Measurements from ENCODE around the gene CABP5. TPM values are rescaled to one million over a fixed set of nuclear protein-coding genes. Genes with fewer than 3 reads are reported as not detected.

CABP5 gene
- total RNA-seq, 1 donor from 2014 or later = not detected

DNA sequence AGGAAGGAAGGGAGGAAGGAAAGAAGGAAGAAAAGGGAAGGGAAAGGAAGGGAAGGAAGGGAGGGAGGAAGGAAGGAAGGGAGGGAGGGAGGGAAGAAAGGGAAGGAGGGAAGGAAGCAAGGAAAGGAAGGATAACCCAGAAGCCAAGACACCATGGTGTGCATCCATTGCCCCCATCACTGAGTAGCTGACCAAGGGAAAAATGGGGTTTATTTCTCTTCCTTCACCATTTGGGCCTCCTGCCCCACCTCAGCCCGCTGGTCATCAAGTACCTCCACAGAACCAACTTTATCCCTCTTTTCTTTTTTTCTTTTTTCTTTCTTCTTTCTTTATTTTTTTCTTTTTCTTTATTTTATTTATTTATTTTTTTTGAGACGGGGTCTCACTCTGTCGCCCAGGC, 20.4 kb downstream of the CABP5 start:
- no peak for DNase-seq
- no peaks in the 10 kb centered on the region for H3K4me1 ChIP-seq
- H3K27me3 ChIP-seq = peaks cover 17% of the 10 kb centered on the region
- H3K4me3 ChIP-seq = no peak overlapping the region
- no peak for ATAC-seq
- H3K9me3 ChIP-seq = no peaks in the 10 kb centered on the region
- intact Hi-C loops (cut with DNase I) = no loop called here
- no peak overlapping the region for H3K27ac ChIP-seq
- TF ChIP-seq, protein P1, sequence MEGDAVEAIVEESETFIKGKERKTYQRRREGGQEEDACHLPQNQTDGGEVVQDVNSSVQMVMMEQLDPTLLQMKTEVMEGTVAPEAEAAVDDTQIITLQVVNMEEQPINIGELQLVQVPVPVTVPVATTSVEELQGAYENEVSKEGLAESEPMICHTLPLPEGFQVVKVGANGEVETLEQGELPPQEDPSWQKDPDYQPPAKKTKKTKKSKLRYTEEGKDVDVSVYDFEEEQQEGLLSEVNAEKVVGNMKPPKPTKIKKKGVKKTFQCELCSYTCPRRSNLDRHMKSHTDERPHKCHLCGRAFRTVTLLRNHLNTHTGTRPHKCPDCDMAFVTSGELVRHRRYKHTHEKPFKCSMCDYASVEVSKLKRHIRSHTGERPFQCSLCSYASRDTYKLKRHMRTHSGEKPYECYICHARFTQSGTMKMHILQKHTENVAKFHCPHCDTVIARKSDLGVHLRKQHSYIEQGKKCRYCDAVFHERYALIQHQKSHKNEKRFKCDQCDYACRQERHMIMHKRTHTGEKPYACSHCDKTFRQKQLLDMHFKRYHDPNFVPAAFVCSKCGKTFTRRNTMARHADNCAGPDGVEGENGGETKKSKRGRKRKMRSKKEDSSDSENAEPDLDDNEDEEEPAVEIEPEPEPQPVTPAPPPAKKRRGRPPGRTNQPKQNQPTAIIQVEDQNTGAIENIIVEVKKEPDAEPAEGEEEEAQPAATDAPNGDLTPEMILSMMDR (IDR thresholded peaks at IDR 0.05) = no peak
- H3K36me3 ChIP-seq = no peaks in the 10 kb centered on the region

DNA sequence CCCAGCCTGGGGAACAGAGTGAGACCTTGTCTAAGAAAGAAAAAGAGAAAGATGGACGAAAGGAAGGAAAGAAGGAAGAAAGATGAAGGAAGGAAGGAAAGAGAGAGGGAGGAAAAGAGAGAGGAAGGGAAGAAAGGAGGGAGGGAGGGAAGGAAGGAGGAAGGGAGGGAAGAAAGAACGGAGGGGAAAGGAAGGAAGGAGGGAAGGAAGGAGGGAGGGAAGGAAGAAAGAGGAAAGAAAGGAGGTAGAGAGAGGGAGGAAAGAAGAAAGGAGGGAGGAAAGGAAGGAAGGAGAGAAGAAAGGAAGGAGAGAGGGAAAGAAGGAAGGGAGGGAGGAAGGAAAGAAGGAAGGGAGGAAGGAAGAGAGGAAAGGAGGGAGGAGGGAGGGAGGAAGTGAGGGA, 20.9 kb downstream of the CABP5 start:
- no peaks in the 10 kb centered on the region for H3K9me3 ChIP-seq
- H3K36me3 ChIP-seq = no peaks in the 10 kb centered on the region
- H3K4me3 ChIP-seq = no peak overlapping the region
- H3K4me1 ChIP-seq = no peaks in the 10 kb centered on the region
- ATAC-seq = no peak
- peaks cover 17% of the 10 kb centered on the region for H3K27me3 ChIP-seq
- intact Hi-C loops (cut with DNase I) = no loop called here
- DNase-seq = no peak
- TF ChIP-seq, protein P1 (IDR thresholded peaks at IDR 0.05) = no peak
- H3K27ac ChIP-seq = no peak overlapping the region

DNA sequence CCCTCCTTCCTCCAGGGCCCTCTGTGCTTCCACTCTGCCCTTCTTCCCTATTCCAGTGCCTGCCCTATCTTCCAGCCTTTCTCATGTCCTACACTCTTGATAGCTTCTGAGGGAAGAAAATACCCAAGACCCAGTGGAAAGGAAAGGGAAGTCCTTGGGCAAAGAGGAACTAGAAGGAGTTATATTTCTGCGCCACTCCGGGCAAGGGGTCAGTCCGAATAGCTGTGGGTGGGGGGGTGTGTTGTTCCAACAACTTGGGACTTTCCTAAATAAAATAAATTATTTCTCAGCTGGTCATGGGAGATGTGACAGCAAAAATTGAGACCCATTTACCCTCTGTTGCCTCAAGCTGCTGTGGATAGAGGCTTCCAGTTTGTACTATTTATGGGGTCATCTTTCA, 23.2 kb downstream of the CABP5 start:
- ATAC-seq (no peak), DNase-seq (no peak)
- H3K4me1 ChIP-seq = no peaks in the 10 kb centered on the region
- peaks cover 17% of the 10 kb centered on the region for H3K27me3 ChIP-seq
- H3K4me3 ChIP-seq = no peak overlapping the region
- TF ChIP-seq, protein P1 (IDR thresholded peaks at IDR 0.05) = no peak
- H3K27ac ChIP-seq = no peak overlapping the region
- intact Hi-C loops (cut with DNase I) = no loop called here
- H3K36me3 ChIP-seq = no peaks in the 10 kb centered on the region
- H3K9me3 ChIP-seq = no peaks in the 10 kb centered on the region

DNA sequence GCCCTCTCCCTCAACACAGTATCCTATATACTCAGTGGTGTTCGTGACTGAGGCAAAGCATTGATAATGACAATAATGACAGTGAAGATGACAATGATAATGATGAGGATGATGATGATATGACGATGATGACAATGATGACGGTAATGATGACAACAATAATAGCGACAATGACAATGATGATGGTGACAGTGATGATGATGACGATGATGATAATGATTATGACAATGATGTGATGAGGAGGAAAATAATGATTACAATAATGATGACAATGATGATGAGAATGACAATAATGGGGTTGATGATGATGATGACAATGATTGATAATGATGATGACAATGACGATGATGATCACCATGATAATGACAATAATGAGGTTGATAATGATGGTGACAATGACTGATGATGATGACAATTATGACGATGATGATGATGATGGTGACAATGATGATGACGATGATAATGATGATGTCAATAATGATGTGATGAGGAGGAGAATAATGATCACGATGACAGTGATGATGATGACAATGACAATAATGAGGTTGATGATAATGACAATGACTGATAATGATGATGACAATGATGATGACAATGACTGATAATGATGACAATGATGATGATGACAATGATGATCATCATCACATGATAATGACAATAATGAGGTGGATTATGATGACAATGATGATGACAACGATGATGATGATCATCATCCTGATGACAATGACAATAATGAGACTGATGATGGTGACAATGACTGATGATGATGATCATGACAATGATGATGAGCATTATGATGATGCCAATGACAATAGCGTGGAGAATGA, 32.7 kb downstream of the CABP5 start:
- DNase-seq (no peak), ATAC-seq (no peak)
- Histone ChIP-seq H3K36me3 (no peaks in the 10 kb centered on the region), H3K27me3 (peaks cover 8% of the 10 kb centered on the region), H3K4me3 (no peak overlapping the region), H3K27ac (no peak overlapping the region), H3K9me3 (no peaks in the 10 kb centered on the region), H3K4me1 (no peaks in the 10 kb centered on the region)
- TF ChIP-seq, protein P1 (IDR thresholded peaks at IDR 0.05) = no peak
- intact Hi-C loops (cut with DNase I) = no loop called here

DNA sequence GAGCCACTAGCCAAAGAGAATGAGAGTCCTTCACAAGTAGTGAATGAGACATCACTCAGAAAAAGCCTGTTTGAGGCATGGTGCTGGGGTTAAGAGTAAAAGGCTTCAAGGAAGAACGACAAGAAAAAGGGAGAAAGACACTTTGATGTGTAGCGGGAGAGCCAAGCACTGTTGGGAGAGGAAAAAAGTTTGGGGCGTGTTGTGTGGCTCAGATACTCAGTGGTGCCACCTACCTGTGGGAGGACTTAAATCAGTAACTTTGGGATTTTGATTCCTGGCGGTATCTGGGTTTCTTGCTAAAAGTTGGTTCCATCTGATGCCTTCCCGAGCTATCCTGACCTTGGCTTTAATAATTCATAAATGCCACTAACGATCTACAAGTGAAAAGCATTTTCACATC, 37.1 kb downstream of the CABP5 start:
- no peak for ATAC-seq
- Histone ChIP-seq H3K4me3 (no peak overlapping the region), H3K4me1 (no peaks in the 10 kb centered on the region), H3K9me3 (no peaks in the 10 kb centered on the region), H3K36me3 (no peaks in the 10 kb centered on the region), H3K27ac (no peak overlapping the region), H3K27me3 (peaks cover 12% of the 10 kb centered on the region)
- DNase-seq = no peak
- TF ChIP-seq, protein P1 (IDR thresholded peaks at IDR 0.05) = no peak
- intact Hi-C loops (cut with DNase I) = no loop called here

Data from upper lobe of right lung (tissue), 1 donor.